Neuron (in vitro differentiated cells): ENCODE measurements around the gene HS3ST3A1.

Experiments
- H2AFZ ChIP-seq: one replicate; pipeline ENCODE4 v1.6.1; 2013; ENCODE audit warnings: low read depth, mild to moderate bottlenecking, inconsistent platforms, low read length, moderate library complexity
- H3K27me3 ChIP-seq: one replicate; pipeline ENCODE4 v1.6.1; 2013; ENCODE audit warnings: low read length; ENCODE audit not compliant: insufficient read depth
- H3K36me3 ChIP-seq: one replicate; pipeline ENCODE4 v1.6.1; 2013; ENCODE audit warnings: low read length; ENCODE audit not compliant: insufficient read depth
- H3K4me1 ChIP-seq: one replicate; pipeline ENCODE4 v1.6.1; 2013; ENCODE audit warnings: low read length; ENCODE audit not compliant: insufficient read depth
- H3K4me3 ChIP-seq: 2 replicates; pipeline ENCODE4 v1.5.1; 2013; ENCODE audit warnings: mild to moderate bottlenecking, low read length, moderate library complexity
- H3K9me3 ChIP-seq: one replicate; pipeline ENCODE4 v1.6.1; 2013; ENCODE audit warnings: low read length

Gene HS3ST3A1

DNA sequence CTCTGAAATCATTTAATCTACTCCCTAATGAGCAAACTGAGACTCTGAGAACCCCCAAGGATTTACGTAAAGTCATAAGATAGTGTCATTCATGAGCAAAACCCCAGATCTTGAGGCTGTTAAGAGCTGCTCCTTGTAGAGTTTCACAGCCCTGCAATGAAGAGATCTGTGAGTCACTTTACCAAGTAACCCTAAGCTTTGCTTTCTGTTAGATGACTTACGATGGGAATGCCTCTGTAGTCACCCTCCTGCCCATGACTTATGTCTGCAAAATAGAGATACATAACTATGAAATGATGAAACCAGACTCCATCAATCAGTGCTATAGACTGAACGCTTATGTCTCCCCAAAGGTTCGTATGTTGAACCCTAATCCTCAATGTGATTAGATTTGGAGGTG, 117.7 kb downstream of the HS3ST3A1 start:
- no peak overlapping the region for H2AFZ ChIP-seq
- no peaks in the 10 kb centered on the region for H3K36me3 ChIP-seq
- H3K4me3 ChIP-seq = no peak overlapping the region
- H3K4me1 ChIP-seq = no peaks in the 10 kb centered on the region
- H3K9me3 ChIP-seq = peaks cover 11% of the 10 kb centered on the region
- no peaks in the 10 kb centered on the region for H3K27me3 ChIP-seq

DNA sequence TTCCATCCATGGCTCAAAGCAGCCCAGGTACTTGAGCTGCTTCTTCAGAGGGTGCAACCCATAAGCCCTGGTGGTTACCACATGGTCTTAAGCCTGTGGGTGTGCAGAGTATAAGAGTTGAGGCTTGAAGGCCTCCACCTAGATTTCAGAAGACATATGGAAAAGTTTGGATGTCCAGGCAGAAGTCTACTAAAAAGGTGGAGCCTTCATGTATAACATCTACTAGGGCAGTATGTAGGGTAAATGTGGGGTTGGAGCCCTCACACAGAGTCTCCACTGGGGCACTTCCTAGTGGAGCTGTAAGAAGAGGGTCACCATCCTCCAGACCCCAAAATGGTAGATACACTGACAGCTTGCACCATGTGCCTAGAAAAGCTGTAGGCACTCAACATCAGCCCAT, 120.9 kb downstream of the HS3ST3A1 start:
- Histone ChIP-seq H3K36me3 (no peaks in the 10 kb centered on the region), H3K4me1 (no peaks in the 10 kb centered on the region), H3K9me3 (peaks cover 11% of the 10 kb centered on the region), H3K4me3 (no peak overlapping the region), H3K27me3 (no peaks in the 10 kb centered on the region), H2AFZ (no peak overlapping the region)

DNA sequence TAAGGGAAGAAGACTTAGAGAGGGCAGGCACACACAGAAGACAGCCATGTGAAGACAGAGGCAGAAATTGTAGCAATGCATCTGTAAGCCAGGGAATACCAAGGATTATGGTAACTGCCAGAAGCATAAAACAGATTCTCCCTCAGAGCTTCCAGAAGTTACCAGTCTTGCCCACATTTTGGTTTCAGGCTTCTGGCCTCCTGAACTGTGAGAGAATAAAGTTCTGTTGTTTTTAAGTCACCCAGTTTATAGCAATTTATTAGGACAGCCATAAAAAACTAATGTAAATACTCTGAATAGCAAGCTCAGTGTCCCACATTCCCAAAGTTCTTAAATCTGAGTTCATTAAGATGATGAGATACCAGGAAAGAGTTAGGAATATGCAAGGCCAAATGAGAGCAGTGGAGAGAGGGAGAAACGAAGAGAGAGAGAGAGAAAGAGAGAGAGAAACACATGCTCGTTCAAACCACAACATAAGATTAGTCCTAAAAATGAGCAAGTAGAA, 123.4 kb downstream of the HS3ST3A1 start:
- no peak overlapping the region for H2AFZ ChIP-seq
- H3K9me3 ChIP-seq = peaks cover 11% of the 10 kb centered on the region
- no peaks in the 10 kb centered on the region for H3K27me3 ChIP-seq
- no peak overlapping the region for H3K4me3 ChIP-seq
- no peaks in the 10 kb centered on the region for H3K4me1 ChIP-seq
- H3K36me3 ChIP-seq = no peaks in the 10 kb centered on the region

DNA sequence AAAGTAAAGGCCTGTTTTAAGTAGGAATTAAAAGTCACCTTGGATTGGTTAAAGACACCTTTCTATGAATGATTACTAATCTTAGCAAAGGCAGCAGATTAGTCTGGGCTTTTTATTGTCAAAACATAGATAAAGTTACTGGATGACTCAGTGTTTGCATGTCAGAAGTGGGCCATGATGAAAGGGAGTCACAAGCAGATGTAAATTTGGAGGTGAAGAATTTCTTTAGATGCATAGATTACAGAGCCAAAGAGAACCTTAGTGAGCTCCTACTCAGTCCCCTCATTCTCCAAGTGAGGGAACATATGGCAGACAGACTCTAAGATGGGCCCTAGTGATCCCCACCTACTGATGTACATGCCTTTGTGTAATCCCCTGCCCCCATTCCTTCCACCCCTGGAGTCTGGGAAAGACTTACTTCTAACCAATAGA, 124.5 kb downstream of the HS3ST3A1 start:
- Histone ChIP-seq H3K4me3 (no peak overlapping the region), H2AFZ (no peak overlapping the region), H3K9me3 (peaks cover 11% of the 10 kb centered on the region), H3K4me1 (no peaks in the 10 kb centered on the region), H3K36me3 (no peaks in the 10 kb centered on the region), H3K27me3 (no peaks in the 10 kb centered on the region)

GRCh38 chr17:13476720-13477119, 125.0 kb downstream of the HS3ST3A1 start:
- Histone ChIP-seq H3K4me3 (no peak overlapping the region), H3K27me3 (no peaks in the 10 kb centered on the region), H3K9me3 (peaks cover 11% of the 10 kb centered on the region), H3K36me3 (no peaks in the 10 kb centered on the region), H3K4me1 (no peaks in the 10 kb centered on the region), H2AFZ (no peak overlapping the region)

DNA sequence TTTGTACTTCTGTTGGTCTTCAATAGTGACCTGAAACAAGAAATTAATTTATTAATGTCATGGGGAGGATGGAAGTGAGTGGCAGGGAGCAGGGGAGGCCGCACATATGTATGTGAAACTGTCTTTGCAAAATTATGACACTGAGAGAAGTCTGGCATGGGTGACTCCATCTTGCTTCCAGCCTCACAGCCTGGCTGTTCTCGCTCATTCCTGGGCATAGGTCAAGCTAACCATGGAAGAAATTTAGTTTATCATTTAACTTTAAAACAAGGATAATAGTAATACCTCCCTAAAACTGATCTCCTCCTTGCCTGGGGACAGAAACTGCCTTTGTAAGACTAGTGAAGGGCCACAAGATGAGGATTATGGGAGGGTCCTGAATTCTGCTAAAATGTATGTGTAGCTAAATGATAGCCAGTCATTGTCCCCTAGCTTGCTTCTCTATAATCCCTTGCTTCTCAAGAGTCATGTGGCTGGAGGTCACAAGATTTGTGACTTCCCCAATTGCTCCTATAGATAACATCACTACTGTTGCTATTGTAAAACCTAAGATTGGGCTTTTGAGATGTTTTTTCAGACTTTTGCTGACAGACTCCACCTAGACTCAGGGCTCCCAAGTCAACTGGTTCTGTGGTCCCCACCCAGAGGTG, 126.0 kb downstream of the HS3ST3A1 start:
- Histone ChIP-seq H3K9me3 (peaks cover 4% of the 10 kb centered on the region), H3K27me3 (no peaks in the 10 kb centered on the region), H3K4me1 (no peaks in the 10 kb centered on the region), H3K4me3 (no peak overlapping the region), H3K36me3 (no peaks in the 10 kb centered on the region), H2AFZ (no peak overlapping the region)

DNA sequence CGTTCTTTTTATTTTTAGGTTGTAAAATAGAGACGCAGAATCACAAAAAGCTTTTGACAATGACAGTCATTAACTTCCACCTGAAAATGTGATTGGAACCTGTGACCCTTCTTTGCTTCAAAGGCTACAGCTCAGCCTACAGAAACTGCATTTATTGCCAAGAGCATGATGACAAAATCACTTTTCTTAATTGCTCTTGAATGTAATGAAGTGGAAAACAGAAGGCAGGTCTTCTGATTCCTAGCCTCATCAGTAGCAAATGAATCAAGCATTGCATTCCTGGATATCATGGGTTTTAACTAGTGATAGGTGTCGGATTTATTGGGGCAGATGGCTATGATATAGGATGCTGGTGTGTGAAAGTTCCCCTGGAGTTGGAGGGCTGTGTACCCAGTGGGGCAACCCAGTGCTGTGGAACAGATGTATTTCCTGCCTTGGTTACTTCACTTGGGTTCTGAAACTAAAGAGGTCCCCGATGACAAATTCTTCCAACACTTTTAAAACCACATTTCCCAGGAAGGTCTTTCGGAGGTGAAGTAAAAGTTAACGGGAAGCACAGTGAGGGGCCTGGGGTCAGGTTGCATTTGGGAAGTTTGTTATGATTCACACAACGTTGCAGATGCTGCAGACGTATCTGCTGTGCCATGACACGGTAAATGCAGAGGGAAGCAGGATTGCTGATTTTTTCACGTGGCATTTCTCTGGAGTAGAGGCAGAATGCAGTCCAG, 127.5 kb downstream of the HS3ST3A1 start:
- peaks cover 6% of the 10 kb centered on the region for H3K4me1 ChIP-seq
- no peaks in the 10 kb centered on the region for H3K36me3 ChIP-seq
- no peaks in the 10 kb centered on the region for H3K27me3 ChIP-seq
- H3K9me3 ChIP-seq = no peaks in the 10 kb centered on the region
- no peak overlapping the region for H3K4me3 ChIP-seq
- H2AFZ ChIP-seq = no peak overlapping the region

- H3K4me1 ChIP-seq = peaks cover 6% of the 10 kb centered on the region
- H3K9me3 ChIP-seq = no peaks in the 10 kb centered on the region
- no peaks in the 10 kb centered on the region for H3K36me3 ChIP-seq
- H2AFZ ChIP-seq = no peak overlapping the region
- no peaks in the 10 kb centered on the region for H3K27me3 ChIP-seq
- no peak overlapping the region for H3K4me3 ChIP-seq
Measured at GRCh38 chr17:13465678-13466077, 136.1 kb downstream of the HS3ST3A1 start.

DNA sequence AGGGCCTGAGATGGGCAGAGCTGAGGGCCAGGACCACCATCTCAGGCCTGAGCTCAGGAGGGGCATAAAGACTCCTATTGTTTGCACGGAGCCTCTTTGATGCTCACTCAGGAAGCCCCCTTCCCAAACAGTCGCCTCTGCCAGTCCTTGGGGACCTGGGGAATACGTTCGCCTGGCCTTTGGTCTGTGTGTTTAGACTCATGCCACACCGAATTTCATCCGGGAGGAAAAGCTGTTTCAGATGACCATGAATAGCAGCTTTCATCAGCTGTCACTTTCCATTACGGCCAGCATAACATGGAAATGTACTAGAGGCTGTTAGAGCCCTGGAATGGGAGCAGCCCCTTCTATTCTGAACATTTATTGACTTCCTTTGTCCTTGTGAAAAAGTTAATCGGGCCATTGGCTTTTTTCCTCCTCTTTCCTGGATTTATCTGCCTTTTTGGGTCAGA, 139.0 kb downstream of the HS3ST3A1 start:
- no peak overlapping the region for H2AFZ ChIP-seq
- no peaks in the 10 kb centered on the region for H3K9me3 ChIP-seq
- H3K4me3 ChIP-seq = no peak overlapping the region
- no peaks in the 10 kb centered on the region for H3K4me1 ChIP-seq
- no peaks in the 10 kb centered on the region for H3K36me3 ChIP-seq
- H3K27me3 ChIP-seq = no peaks in the 10 kb centered on the region

GRCh38 chr17:13462146-13462545, 139.6 kb downstream of the HS3ST3A1 start:
- Histone ChIP-seq H2AFZ (no peak overlapping the region), H3K36me3 (no peaks in the 10 kb centered on the region), H3K9me3 (no peaks in the 10 kb centered on the region), H3K4me1 (no peaks in the 10 kb centered on the region), H3K27me3 (no peaks in the 10 kb centered on the region), H3K4me3 (no peak overlapping the region)

DNA sequence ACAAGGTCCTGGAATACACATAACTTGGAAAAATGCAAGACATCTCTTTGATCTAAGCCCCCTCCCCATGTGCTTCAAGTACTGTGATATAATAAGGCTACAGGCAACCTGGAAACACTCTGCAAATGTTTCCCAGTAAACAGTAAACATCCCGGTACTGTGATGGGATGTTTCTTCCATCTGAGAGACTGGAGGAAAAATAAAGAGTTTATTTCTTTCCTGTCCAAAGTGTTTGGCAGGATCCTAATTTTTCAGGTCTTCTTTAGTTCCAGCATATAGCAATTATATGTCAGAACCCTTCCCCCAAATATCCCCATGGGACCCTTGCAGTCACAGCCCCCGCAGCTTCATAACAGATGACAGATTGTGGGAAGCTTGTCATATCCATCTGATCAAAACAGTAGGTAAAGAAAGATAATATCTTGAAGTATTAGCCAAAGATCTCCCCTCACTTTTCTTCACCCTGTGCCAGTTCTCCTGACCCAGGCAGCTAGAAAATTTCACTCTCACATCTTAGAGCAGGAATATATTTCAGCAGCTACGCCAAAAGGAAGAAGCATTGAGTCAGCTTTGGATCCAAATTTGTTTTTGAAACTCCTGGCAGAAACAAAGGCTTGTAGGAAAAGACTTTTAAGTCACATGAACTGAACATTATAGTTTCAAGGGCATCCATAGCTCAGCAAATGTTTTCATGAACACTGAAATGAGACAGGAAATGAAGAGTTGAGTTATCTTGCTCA, 141.3 kb downstream of the HS3ST3A1 start:
- H2AFZ ChIP-seq = no peak overlapping the region
- no peaks in the 10 kb centered on the region for H3K4me1 ChIP-seq
- no peaks in the 10 kb centered on the region for H3K27me3 ChIP-seq
- H3K4me3 ChIP-seq = no peak overlapping the region
- H3K9me3 ChIP-seq = no peaks in the 10 kb centered on the region
- H3K36me3 ChIP-seq = no peaks in the 10 kb centered on the region

- no peaks in the 10 kb centered on the region for H3K9me3 ChIP-seq
- no peaks in the 10 kb centered on the region for H3K27me3 ChIP-seq
- no peak overlapping the region for H3K4me3 ChIP-seq
- H3K36me3 ChIP-seq = no peaks in the 10 kb centered on the region
- H3K4me1 ChIP-seq = no peaks in the 10 kb centered on the region
- H2AFZ ChIP-seq = no peak overlapping the region
Measured at GRCh38 chr17:13457783-13458182, 143.9 kb downstream of the HS3ST3A1 start.
